DOHH2 (cell line): ENCODE measurements around the gene LUC7L3.
"Not testable (repeated sequence)": the region's sequence is repeated elsewhere in the genome, so short reads cannot be mapped to it uniquely, and the experiment has no call there.

Experiments
- H3F3A ChIP-seq: fragments of 200-600 bp; sonication (generic), shearing (Covaris generic); 2 replicates; pipeline ENCODE4 v1.6.0; 2016; ENCODE audit warnings: antibody characterized with exemption, mild to moderate bottlenecking; ENCODE audit not compliant: control insufficient read depth, insufficient read depth
- H3K27ac ChIP-seq: fragments of 200-600 bp; sonication (generic); 2 replicates; pipeline ENCODE4 v1.5.1; 2014; ENCODE audit warnings: low read depth, mild to moderate bottlenecking, low read length, moderate library complexity
- H3K27me3 ChIP-seq: fragments of 200-600 bp; sonication (generic); 2 replicates; pipeline ENCODE4 v1.6.1; 2014; ENCODE audit warnings: mild to moderate bottlenecking, low read length, mixed read lengths; ENCODE audit not compliant: control insufficient read depth
- H3K36me3 ChIP-seq: fragments of 200-600 bp; sonication (generic); 2 replicates; pipeline ENCODE4 v1.6.1; 2014; ENCODE audit warnings: mild to moderate bottlenecking, low read length, moderate library complexity, mixed read lengths; ENCODE audit not compliant: control insufficient read depth
- H3K4me1 ChIP-seq: fragments of 200-600 bp; sonication (generic); 2 replicates; pipeline ENCODE4 v1.6.1; 2014; ENCODE audit warnings: mild to moderate bottlenecking, low read length, mixed read lengths; ENCODE audit not compliant: control insufficient read depth
- H3K4me2 ChIP-seq: fragments of 200-600 bp; sonication (generic); 2 replicates; pipeline ENCODE4 v1.6.0; 2014; ENCODE audit warnings: mild to moderate bottlenecking, low read length, moderate library complexity
- H3K4me3 ChIP-seq: fragments of 200-600 bp; sonication (generic); 2 replicates; pipeline ENCODE4 v1.5.1; 2014; ENCODE audit warnings: mild to moderate bottlenecking, low read length, mixed read lengths
- H3K79me2 ChIP-seq: fragments of 200-600 bp; sonication (generic); 2 replicates; pipeline ENCODE4 v1.6.1; 2014; ENCODE audit warnings: mild to moderate bottlenecking, low read length, mixed read lengths; ENCODE audit not compliant: control insufficient read depth
- H3K9me2 ChIP-seq: fragments of 200-600 bp; sonication (generic); replicated peaks from 2 replicates; pipeline ENCODE4 v1.6.1; 2014; ENCODE audit warnings: mild to moderate bottlenecking, low read length, mixed read lengths; ENCODE audit not compliant: control insufficient read depth
- H3K9me3 ChIP-seq: fragments of 200-600 bp; sonication (generic); 2 replicates; pipeline ENCODE4 v1.6.1; 2014; ENCODE audit warnings: antibody characterized with exemption, low read length, mixed read lengths; ENCODE audit not compliant: control insufficient read depth, insufficient read depth
- H4K20me1 ChIP-seq: fragments of 200-600 bp; sonication (generic); 2 replicates; pipeline ENCODE4 v1.6.0; 2014; ENCODE audit warnings: low read depth, mild to moderate bottlenecking, antibody characterized with exemption, low read length, moderate library complexity; ENCODE audit not compliant: control insufficient read depth, insufficient read depth
- EZH2phosphoT487 ChIP-seq: fragments of 200-600 bp; sonication (generic); IDR thresholded peaks from 2 replicates; pipeline ENCODE4 v1.6.1; 2017; ENCODE audit warnings: borderline replicate concordance, mild to moderate bottlenecking, antibody characterized with exemption, low read length, moderate library complexity, mixed read lengths
- TF ChIP-seq, protein P1 (sequence below): fragments of 200-600 bp; sonication (generic); IDR thresholded peaks from one replicate; pipeline ENCODE4 v1.5.1; 2014; ENCODE audit warnings: antibody characterized with exemption, mild to moderate bottlenecking, low read depth, low read length; ENCODE audit not compliant: poor library complexity, severe bottlenecking

Gene LUC7L3

DNA sequence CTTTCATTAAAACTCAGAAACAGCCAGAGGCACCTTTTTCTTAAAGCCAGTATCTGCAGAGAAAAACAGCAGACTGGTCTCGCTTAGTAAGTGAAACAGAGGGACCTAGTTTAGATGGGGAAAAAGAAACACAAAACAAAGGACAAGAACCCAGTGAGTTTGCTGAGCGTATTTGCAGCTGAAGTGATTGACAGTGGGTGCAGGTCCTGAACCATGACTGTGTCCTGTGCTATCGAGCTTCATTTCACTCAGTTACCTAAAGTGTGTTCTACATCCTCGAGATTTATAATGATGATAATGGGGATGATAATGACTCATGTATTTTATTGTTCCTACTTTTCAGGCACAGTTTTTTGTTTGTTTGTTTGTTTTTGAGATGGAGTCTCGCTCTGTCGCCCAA is 84.3 kb downstream of the LUC7L3 start:
- Histone ChIP-seq H3K36me3 (no peaks in the 10 kb centered on the region), H3K27me3 (no peaks in the 10 kb centered on the region), H3K9me2 (no peaks in the 10 kb centered on the region), H3F3A (no peaks in the 10 kb centered on the region), H3K4me2 (no peak overlapping the region), H3K4me1 (no peaks in the 10 kb centered on the region), H3K79me2 (no peaks in the 10 kb centered on the region), H3K4me3 (no peak overlapping the region), H3K27ac (no peak overlapping the region), H4K20me1 (no peaks in the 10 kb centered on the region), H3K9me3 (no peaks in the 10 kb centered on the region)
- TF ChIP-seq, protein P1, sequence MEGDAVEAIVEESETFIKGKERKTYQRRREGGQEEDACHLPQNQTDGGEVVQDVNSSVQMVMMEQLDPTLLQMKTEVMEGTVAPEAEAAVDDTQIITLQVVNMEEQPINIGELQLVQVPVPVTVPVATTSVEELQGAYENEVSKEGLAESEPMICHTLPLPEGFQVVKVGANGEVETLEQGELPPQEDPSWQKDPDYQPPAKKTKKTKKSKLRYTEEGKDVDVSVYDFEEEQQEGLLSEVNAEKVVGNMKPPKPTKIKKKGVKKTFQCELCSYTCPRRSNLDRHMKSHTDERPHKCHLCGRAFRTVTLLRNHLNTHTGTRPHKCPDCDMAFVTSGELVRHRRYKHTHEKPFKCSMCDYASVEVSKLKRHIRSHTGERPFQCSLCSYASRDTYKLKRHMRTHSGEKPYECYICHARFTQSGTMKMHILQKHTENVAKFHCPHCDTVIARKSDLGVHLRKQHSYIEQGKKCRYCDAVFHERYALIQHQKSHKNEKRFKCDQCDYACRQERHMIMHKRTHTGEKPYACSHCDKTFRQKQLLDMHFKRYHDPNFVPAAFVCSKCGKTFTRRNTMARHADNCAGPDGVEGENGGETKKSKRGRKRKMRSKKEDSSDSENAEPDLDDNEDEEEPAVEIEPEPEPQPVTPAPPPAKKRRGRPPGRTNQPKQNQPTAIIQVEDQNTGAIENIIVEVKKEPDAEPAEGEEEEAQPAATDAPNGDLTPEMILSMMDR: no peak
- no peak for TF ChIP-seq EZH2phosphoT487

DNA sequence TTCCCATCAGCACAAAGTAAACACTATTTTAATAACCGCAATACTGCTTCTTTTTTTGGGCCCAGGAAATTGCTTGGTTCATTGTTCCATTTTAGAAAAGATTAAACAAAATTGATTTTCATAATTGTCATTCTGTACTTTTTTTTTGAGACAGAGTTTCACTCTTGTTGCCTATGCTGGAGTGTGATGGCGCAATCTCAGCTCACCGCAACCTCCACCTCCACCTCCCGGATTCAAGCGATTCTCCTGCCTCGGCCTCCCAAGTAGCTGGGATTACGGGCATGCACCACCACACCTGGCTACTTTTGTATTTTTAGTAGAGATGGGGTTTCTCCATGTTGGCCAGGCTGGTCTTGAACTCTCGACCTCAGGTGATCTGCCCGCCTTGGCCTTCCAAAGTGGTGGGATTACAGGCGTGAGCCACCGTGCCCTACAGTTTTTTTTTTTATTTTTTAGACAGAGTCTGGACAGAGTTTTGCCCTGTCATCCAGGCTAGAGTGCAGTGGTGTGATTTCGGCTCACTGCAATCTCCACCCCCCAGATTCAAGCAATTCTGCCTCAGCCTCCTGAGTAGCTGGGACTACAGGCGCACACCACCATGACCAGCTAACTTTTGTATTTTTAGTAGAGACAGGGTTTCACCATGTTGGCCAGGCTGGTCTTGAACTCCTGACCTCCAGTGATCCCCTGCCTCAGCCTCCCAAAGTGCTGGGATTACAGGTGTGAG is 85.5 kb downstream of the LUC7L3 start:
- H3K36me3 ChIP-seq, H3K4me3 ChIP-seq, H3K79me2 ChIP-seq, H3F3A ChIP-seq, H3K4me1 ChIP-seq, H3K4me2 ChIP-seq, H3K27me3 ChIP-seq, H3K9me2 ChIP-seq, H3K27ac ChIP-seq, H3K9me3 ChIP-seq, H4K20me1 ChIP-seq: not testable (repeated sequence)

DNA sequence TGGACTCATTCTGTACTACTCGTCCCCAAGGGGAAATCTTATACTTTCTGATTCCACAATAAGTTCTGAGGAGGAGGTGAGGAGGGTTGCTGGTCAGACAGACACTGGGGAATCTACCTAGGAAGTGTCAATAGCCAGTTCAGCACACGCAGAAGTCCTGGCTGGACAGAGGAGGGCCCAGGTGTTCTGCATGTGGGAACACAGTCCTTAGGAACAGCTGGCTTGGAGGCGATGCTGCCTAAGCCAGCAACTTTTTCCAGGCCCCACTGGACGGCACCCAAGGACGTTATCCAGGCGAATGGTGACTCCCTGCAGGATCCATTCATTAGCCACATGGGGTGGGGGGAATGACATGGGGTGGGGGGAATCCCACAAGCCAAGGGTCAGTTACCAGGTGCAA is 86.1 kb downstream of the LUC7L3 start:
- H3K36me3 ChIP-seq: no peaks in the 10 kb centered on the region
- no peaks in the 10 kb centered on the region for H3K9me3 ChIP-seq
- no peak overlapping the region for H3K4me3 ChIP-seq
- no peaks in the 10 kb centered on the region for H3K4me1 ChIP-seq
- H3K27ac ChIP-seq: no peak overlapping the region
- H3K9me2 ChIP-seq: no peaks in the 10 kb centered on the region
- TF ChIP-seq, protein P1: no peak
- no peak for TF ChIP-seq EZH2phosphoT487
- H3K27me3 ChIP-seq: no peaks in the 10 kb centered on the region
- no peaks in the 10 kb centered on the region for H3F3A ChIP-seq
- H4K20me1 ChIP-seq: no peaks in the 10 kb centered on the region
- H3K79me2 ChIP-seq: no peaks in the 10 kb centered on the region
- H3K4me2 ChIP-seq: no peak overlapping the region
